NCI-H1694 (cell line): ENCODE measurements around the gene NPBWR2.

ENCODE experiments used
- DNase-seq: peaks from one replicate; lab custom pipeline; 2025; lab: John Stamatoyannopoulos, UW

Gene NPBWR2

GRCh38 chr20:64056889-64057627, 50.3 kb downstream of the NPBWR2 start:
- DNase-seq, result no peak

GRCh38 chr20:64056639-64056888, 50.8 kb downstream of the NPBWR2 start:
- no peak for DNase-seq

GRCh38 chr20:64055893-64056638, 51.3 kb downstream of the NPBWR2 start:
- DNase-seq, result peak; percentile 22

GRCh38 chr20:64055396-64055892, 51.9 kb downstream of the NPBWR2 start:
- DNase-seq, result no peak

GRCh38 chr20:64053841-64054661, 53.3 kb downstream of the NPBWR2 start:
- DNase-seq, result no peak
